GM12878 (cell line): ENCODE results near the gene TMEM132D. TPM values are rescaled to one million over a fixed set of nuclear protein-coding genes. Genes with fewer than 3 reads are reported as not detected.

Experiments
- ATAC-seq: fragments of 200-7000 bp; cut with Tn5 transposase; 3 replicates; pipeline ENCODE4 v1.9.1; 2020; ENCODE audit warnings: mild to moderate bottlenecking, moderate library complexity
- BruUV-seq: library from RNA; stranded (reverse); fragments of 400-500 nt; replicated peaks from 2 replicates; lab custom pipeline; 2021; lab: Mats Ljungman, UMichigan
- CTCF ChIA-PET: fragments of 300-600 bp; sonication (Branson Sonifier 250); formaldehyde crosslinking; extraction: SDS; loops from one replicate; lab custom pipeline; 2021; ENCODE audit warnings: inconsistent platforms; lab: Yijun Ruan, JAX
- POLR2A ChIA-PET: fragments of 350-600 bp; formaldehyde crosslinking; extraction: SDS; loops from one replicate; lab custom pipeline; 2021; ENCODE audit warnings: inconsistent platforms; lab: Charles Lee
- RAD21 ChIA-PET: fragments of 300-600 bp; sonication (Branson Sonifier 250); formaldehyde crosslinking; loops from one replicate; lab custom pipeline; 2023; ENCODE audit warnings: antibody characterized with exemption; ENCODE audit not compliant: unreplicated experiment; lab: Charles Lee
- SMC1A ChIA-PET: fragments of 300-600 bp; sonication (Branson Sonifier 250); formaldehyde crosslinking; loops from one replicate; lab custom pipeline; 2023; ENCODE audit not compliant: unreplicated experiment, uncharacterized antibody; lab: Charles Lee
- DNase-seq: peaks from one replicate; pipeline ENCODE4 v3.0.0-alpha.2; 2011; ENCODE audit warnings: low read depth, low spot score
- FAIRE-seq: peaks from 3 replicates; lab custom pipeline; 2011; peaks lifted over from hg19 to GRCh38; lab: Jason Lieb, UNC
- H2AFZ ChIP-seq: 2 replicates; pipeline ENCODE4 v1.6.0; 2011; ENCODE audit warnings: low read depth, low read length, control low read depth; ENCODE audit not compliant: control insufficient read depth
- H3K27ac ChIP-seq: 2 replicates; pipeline ENCODE4 v1.5.1; 2011; ENCODE audit warnings: control low read depth; ENCODE audit not compliant: control insufficient read depth, insufficient read depth
- H3K27me3 ChIP-seq, 2 experiments: replicated peaks in 1 of 2; 2 replicates each; pipeline versions ENCODE4 v1.6.0 to v1.6.1; 2011; ENCODE audit warnings: low read length in 1 of 2; ENCODE audit not compliant: control insufficient read depth in 2 of 2, insufficient read depth in 2 of 2
- H3K36me3 ChIP-seq, 2 experiments: 2 replicates each; pipeline ENCODE4 v1.5.1; 2011; ENCODE audit warnings: low read length in 1 of 2; ENCODE audit not compliant: control insufficient read depth in 2 of 2, insufficient read depth in 2 of 2
- H3K4me1 ChIP-seq: 2 replicates; pipeline ENCODE4 v1.6.1; 2011; ENCODE audit warnings: mild to moderate bottlenecking, low read length, moderate library complexity, mixed read lengths; ENCODE audit not compliant: control insufficient read depth, insufficient read depth
- H3K4me2 ChIP-seq: 2 replicates; pipeline ENCODE4 v1.6.0; 2011; ENCODE audit warnings: control low read depth; ENCODE audit not compliant: control insufficient read depth, insufficient read depth
- H3K4me3 ChIP-seq: fragments of 200-600 bp; sonication (generic); 2 replicates; pipeline ENCODE4 v1.5.1; 2016
- H3K79me2 ChIP-seq: 2 replicates; pipeline ENCODE4 v1.6.0; 2011; ENCODE audit warnings: low read length; ENCODE audit not compliant: control insufficient read depth, insufficient read depth
- H3K9ac ChIP-seq: 2 replicates; pipeline ENCODE4 v1.8.0; 2011; ENCODE audit warnings: low read length, control low read depth, mixed read lengths; ENCODE audit not compliant: control insufficient read depth, insufficient read depth
- H3K9me3 ChIP-seq: replicated peaks from 3 replicates; pipeline ENCODE4 v1.5.1; 2011; ENCODE audit warnings: mild to moderate bottlenecking, low read length; ENCODE audit not compliant: control insufficient read depth, insufficient read depth
- H4K20me1 ChIP-seq: 2 replicates; pipeline ENCODE4 v1.6.0; 2011; ENCODE audit not compliant: control insufficient read depth, insufficient read depth
- BCL11A ChIP-seq: IDR thresholded peaks from 2 replicates; pipeline ENCODE4 v1.6.1; 2011; ENCODE audit warnings: low read depth, low read length
- KLF5 ChIP-seq: fragments of 450-650 bp; IDR thresholded peaks from 2 replicates; pipeline ENCODE4 v1.6.1; 2014; ENCODE audit warnings: mild to moderate bottlenecking; ENCODE audit not compliant: partially characterized antibody
- LARP7 ChIP-seq: fragments of 450-650 bp; IDR thresholded peaks from 2 replicates; pipeline ENCODE4 v1.6.1; 2017; ENCODE audit warnings: mild to moderate bottlenecking
- MTA3 ChIP-seq: IDR thresholded peaks from 2 replicates; pipeline ENCODE4 v1.6.1; 2012; ENCODE audit warnings: low read length, inconsistent platforms, borderline replicate concordance
- NFYA ChIP-seq: IDR thresholded peaks from 2 replicates; pipeline ENCODE4 v1.6.1; 2011; ENCODE audit warnings: low read depth, mild to moderate bottlenecking, low read length, improper control_type of control experiment, borderline replicate concordance
- PML ChIP-seq: IDR thresholded peaks from 2 replicates; pipeline ENCODE4 v1.6.1; 2012; ENCODE audit warnings: low read length, inconsistent platforms
- RBBP5 ChIP-seq: fragments of 200-600 bp; sonication (generic); conservative IDR thresholded peaks from 2 replicates; pipeline ENCODE4 v1.6.1; 2016
- SMARCA5 ChIP-seq: fragments of 450-650 bp; IDR thresholded peaks from 2 replicates; pipeline ENCODE4 v1.6.1; 2017; ENCODE audit warnings: mild to moderate bottlenecking
- SREBF1 ChIP-seq: IDR thresholded peaks from 2 replicates; pipeline ENCODE4 v1.6.1; 2012; ENCODE audit warnings: mild to moderate bottlenecking, low read length
- WGBS: methylation state at CpG from one replicate; pipeline ENCODE4 v1.1.6; 2016; ENCODE audit warnings: low lambda C conversion rate; ENCODE audit not compliant: insufficient replicate concordance, insufficient coverage; ENCODE audit errors: missing lambda C conversion rate; 5-methylcytosine and 5-hydroxymethylcytosine counted together
- in situ Hi-C: fragments of 300-500 bp; cut with MboI; formaldehyde crosslinking; loops from 9 replicates; pipeline ENCODE4 v1.14.3; 2018; ENCODE audit warnings: mixed read lengths
- intact Hi-C: fragments of 100-400 bp; cut with micrococcal nuclease; formaldehyde crosslinking; loops from one replicate; pipeline ENCODE4 v1.14.2; 2022; ENCODE audit not compliant: unreplicated experiment
- polyA plus RNA-seq, 11 experiments: library from polyadenylated mRNA; depleted of rRNA in 4 of 11; unstranded in 6 of 11; stranded (reverse) in 5 of 11; fragments of >200 nt; fragmentation: Nextera tagmentation in 4 of 11; fragmentation: Illumina TruSeq in 1 of 11; extraction: Ambion mirVana in 4 of 11; extraction: Trizol in 1 of 11; gene quantifications; 1 replicate in 1 of 11; 2 replicates in 10 of 11; pipeline versions ENCODE4 v1.2.1 to v1.2.3, GENCODE V29; 2011 to 2016; ENCODE audit warnings: inconsistent platforms in 2 of 11, missing spikeins in 2 of 11, low read depth in 1 of 11
- total RNA-seq, 4 experiments: library from RNA; depleted of rRNA in 3 of 4; stranded (reverse); fragments of >200 nt in 3 of 4; fragmentation: Illumina TruSeq in 1 of 4; extraction: Trizol in 1 of 4; gene quantifications; 2 replicates each; pipeline versions ENCODE4 v1.2.1 to v1.2.3, GENCODE V29; 2013 to 2021
- TF ChIP-seq, protein P1 (sequence below): fragments of 150-350 bp; IDR thresholded peaks from 2 replicates; pipeline ENCODE4 v1.6.1; 2016; ENCODE audit warnings: low read depth, low read length

The TMEM132D gene
- total and polyA plus RNA-seq, 10 of the 15 experiments (the other 5 are each of a cell fraction or from before 2014, with no cell fraction given), result under 0.01 to 0.12 (median 0.02) TPM; not detected in 3

DNA sequence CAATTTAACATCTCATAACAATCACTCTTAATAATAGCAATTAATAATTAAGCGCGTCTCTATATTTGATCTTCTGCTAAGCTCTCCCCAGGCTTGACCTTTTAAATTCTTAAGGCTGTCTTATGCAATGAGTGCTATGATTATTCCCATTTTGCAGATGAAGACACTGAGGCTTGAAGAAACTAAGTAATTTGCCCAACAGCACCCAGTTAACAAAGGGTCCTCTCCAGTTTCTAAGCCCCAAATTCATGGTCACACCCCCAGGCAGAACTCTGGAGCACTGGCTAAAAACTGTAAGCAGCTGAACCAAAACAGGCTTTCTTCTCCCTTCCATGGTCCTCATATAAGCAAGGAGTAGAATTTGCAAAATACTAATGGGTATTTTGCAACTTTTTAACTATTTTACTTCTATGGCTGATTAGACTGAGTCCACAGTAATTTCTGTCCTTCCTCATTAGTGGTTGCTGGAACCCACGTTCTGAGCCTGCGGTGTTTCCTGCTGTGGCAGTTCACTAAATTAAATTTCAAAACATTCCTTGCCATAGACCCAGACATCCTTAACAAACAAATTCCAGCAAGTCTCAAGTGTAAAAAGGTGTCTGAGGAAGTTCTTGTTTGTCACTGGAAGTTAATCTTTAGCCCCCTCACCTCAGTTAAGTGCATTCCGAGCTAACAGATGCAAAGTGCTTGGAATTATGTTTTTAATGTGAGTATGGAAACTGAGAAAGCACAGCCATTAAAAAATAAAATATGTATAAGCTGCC, 76.5 kb downstream of the TMEM132D start (continued):
- TF ChIP-seq, protein P1, sequence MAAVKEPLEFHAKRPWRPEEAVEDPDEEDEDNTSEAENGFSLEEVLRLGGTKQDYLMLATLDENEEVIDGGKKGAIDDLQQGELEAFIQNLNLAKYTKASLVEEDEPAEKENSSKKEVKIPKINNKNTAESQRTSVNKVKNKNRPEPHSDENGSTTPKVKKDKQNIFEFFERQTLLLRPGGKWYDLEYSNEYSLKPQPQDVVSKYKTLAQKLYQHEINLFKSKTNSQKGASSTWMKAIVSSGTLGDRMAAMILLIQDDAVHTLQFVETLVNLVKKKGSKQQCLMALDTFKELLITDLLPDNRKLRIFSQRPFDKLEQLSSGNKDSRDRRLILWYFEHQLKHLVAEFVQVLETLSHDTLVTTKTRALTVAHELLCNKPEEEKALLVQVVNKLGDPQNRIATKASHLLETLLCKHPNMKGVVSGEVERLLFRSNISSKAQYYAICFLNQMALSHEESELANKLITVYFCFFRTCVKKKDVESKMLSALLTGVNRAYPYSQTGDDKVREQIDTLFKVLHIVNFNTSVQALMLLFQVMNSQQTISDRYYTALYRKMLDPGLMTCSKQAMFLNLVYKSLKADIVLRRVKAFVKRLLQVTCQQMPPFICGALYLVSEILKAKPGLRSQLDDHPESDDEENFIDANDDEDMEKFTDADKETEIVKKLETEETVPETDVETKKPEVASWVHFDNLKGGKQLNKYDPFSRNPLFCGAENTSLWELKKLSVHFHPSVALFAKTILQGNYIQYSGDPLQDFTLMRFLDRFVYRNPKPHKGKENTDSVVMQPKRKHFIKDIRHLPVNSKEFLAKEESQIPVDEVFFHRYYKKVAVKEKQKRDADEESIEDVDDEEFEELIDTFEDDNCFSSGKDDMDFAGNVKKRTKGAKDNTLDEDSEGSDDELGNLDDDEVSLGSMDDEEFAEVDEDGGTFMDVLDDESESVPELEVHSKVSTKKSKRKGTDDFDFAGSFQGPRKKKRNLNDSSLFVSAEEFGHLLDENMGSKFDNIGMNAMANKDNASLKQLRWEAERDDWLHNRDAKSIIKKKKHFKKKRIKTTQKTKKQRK, result no peak
- TF ChIP-seq SMARCA5, result no peak
- no peak for TF ChIP-seq KLF5
- TF ChIP-seq RBBP5, result no peak
- TF ChIP-seq PML, result no peak
- no peak for TF ChIP-seq NFYA
- TF ChIP-seq, all 136 proteins: peak for 0

DNA sequence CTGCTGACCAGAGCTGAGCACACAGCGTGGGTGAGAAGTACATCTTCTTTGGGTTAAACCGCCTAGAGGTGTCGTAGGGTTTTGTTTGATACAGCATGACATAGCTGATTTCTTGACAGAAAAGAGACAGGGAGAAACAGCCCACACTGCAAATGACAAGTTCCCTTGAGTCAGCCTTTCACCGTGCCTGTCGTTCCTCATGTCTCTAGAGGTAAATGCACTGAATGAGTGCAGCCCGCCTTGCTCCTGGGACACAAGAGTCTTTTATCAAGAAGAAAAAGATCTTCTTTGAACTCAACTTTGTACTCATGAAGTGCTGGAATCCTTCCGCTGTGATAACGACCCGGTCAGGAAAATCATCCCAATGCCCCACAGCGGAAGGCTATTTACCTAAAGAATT, 77.6 kb downstream of the TMEM132D start:
- TF ChIP-seq MTA3 (no peak), LARP7 (no peak), SREBF1 (no peak), BCL11A (no peak)
- no peaks in the 10 kb centered on the region for H3K4me1 ChIP-seq
- no peaks in the 10 kb centered on the region for H3K27me3 ChIP-seq
- RAD21 ChIA-PET, result no interaction called here
- FAIRE-seq (no peak), ATAC-seq (no peak), DNase-seq (no peak)
- in situ Hi-C loops (no loop called here), intact Hi-C loops (no loop called here)
- H4K20me1 ChIP-seq, result no peaks in the 10 kb centered on the region
- POLR2A ChIA-PET, result no interaction called here
- 51% methylated on average over 10 of the region's 10 CpGs for WGBS
- no peak overlapping the region for H2AFZ ChIP-seq
- no peak overlapping the region for H3K4me3 ChIP-seq
- no TSS peak for BruUV-seq
- no peaks in the 10 kb centered on the region for H3K79me2 ChIP-seq
- SMC1A ChIA-PET, result no interaction called here
- H3K4me2 ChIP-seq, result no peak overlapping the region
- H3K27ac ChIP-seq, result no peak overlapping the region
- CTCF ChIA-PET, result no interaction called here
- no peaks in the 10 kb centered on the region; the same call in 2 of the 3 replicates for H3K9me3 ChIP-seq
- H3K9ac ChIP-seq, result no peak overlapping the region
- H3K36me3 ChIP-seq, result no peaks in the 10 kb centered on the region
